Skeletal muscle cell (primary cell): Measurements from ENCODE around the gene NPEPL1.
"Not testable (repeated sequence)": the region's sequence is repeated elsewhere in the genome, so short reads cannot be mapped to it uniquely, and the experiment has no call there.

Experiments
- DNase-seq: peaks from one replicate; pipeline ENCODE4 v3.0.0-alpha.2; 2010; ENCODE audit warnings: low read depth
- H3K4me3 ChIP-seq: 2 replicates; pipeline ENCODE4 v1.5.1; 2011; ENCODE audit warnings: low read depth, mild to moderate bottlenecking, control low read depth, low read length, moderate library complexity

NPEPL1 gene

DNA sequence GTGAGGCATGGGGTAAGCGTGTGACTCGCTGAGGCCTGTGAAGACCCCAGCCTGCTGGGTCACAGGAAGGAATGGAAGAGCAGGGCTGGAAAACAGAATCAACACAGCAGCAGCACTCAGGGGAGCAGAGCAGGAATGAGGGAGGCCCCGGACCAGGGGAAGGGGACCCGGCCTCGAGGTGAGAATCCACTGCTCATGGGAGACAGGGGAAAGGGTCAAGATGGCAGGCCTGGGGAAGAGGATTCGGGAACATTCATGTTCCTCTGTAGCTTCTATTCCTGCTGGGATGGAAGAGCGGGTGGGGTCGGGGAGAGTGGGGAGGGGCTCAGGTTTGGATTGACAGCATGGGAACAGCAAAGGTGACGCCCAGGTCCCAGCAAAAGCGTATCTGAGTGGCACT, 59.4 kb downstream of the NPEPL1 start:
- no peak overlapping the region for H3K4me3 ChIP-seq
- no peak for DNase-seq

DNA sequence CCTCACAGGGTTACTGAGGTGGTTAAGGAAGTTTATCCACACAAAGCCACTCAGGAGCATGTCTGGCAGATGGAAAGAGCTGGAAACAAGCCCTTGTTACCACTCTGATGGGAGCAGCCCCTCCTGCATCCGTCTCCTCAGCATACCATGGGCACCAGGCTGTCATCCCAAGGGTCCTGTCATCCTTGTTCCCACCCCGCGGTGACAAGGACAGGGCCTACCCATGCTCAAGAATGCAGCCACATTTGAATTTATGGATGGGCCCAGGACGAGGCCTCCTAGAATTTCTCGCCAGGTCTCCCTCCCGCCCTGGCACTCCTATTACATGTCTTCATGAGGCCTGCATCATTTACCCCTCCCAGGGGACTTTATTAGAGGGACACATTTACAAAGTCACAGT, 60.0 kb downstream of the NPEPL1 start:
- DNase-seq = no peak
- H3K4me3 ChIP-seq = no peak overlapping the region

DNA sequence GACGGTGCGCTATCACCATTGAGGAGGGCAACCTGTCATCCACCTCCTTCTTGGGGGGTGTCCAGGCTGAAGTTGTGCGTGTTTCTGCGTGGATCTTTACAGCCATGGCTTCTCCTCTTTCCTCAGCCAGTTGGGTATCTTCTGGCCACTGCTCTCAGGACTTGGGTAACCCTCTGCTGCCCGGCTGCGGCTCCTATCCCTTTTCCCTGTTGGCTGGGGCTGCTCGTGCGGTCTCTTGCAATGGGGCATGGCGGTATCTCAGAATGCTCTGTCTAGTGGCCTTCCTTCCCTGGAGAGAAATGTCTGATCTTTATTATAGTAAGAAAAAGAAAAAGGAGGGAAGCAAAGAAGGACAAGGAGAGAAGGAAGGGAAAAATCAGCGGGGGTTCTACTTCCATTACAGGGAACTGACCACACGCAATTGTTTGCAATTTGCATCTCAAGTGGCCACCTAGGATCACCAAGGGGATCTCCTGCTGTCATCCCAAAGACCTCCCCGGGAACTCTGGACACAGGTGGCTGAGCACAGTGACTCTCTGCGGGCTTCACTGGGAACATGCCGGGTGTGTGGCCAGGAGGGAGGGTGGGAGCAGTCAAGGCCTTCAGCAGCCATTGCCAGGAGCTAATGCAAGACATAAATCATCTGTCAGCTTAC, 60.8 kb downstream of the NPEPL1 start:
- H3K4me3 ChIP-seq = no peak overlapping the region
- DNase-seq = no peak

DNA sequence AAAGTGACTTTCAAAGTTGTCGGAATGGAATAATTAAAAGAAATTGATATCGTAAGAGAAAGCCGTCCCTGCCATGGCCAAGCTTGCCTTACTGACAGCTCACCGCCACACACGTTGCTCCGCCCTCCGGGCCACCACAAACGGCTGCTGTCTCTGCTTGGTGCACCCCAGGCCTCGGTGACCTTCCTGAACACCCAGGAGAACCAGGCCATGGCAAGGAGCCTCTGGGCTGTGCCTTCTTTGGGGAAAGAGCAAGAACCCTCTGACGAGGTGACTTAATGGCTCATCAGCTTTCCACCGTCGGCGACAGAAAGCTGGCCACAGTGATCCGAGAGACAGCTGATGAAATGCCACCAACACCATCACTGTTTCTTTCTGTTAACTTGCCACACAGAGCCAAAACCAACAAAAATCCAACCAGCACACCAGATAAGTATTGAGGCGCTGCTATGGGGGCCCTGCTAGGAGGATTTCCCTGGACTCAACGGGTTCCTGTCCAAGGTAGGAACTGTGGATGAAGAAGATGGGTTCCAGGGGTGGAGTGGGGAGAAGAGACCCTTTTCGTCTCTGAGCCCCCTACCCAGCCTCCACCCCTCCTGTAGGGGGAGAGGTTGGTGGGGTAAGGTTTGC, 61.4 kb downstream of the NPEPL1 start:
- no peak for DNase-seq

DNA sequence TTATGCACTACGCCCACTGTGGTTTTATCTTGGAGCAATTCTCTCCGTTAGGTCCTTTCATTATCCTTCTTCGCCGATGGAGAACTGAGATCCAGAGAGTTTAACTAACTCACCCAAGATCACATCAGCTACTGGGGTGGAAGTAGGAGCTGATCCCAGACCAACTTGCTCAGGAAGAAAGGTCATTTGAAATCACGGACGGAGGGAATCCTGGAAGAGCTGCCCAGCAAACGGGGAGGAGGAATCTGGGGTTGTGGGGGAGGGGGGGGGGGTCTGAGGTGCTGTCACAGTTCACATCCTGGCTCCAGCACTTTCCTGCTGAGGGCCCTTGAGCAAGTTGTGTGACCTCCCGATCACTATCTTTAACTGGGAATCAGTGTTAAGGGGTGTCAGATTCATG, 62.0 kb downstream of the NPEPL1 start:
- no peak for DNase-seq
- H3K4me3 ChIP-seq = no peak overlapping the region

More for the DNA sequence above, 61.4 kb downstream of the NPEPL1 start:
- H3K4me3 ChIP-seq = no peak overlapping the region

DNA sequence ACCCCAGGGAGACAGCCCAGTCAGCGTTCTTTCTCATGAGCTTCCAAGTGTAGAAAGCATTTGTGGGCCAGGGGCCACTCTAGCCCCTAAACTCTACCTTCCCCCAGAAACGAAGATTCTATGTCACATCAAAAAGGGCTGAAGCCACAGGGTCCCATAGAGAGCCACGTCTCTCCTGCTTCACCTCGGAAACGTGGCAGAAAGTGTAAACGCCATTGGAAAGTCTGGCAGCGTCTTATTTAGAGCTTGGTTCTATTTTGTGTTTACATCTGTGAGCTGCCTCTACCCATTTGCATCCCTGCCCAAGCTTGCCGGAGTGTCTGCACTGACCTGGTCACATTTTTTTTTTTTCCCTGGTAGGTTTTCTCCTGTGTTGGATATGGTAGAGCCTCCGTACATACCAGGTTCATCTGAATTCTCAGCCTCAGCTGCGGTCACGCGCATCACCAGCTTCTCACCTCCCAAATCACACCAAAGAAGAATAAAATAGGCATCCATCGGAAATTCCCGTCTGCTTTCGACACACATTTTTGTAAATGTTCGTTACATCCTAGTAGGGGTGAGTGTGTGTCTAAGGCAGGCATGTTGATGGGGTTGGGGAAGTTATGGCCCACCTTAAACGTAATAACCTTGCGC, 62.6 kb downstream of the NPEPL1 start:
- no peak for DNase-seq
- H3K4me3 ChIP-seq = no peak overlapping the region

DNA sequence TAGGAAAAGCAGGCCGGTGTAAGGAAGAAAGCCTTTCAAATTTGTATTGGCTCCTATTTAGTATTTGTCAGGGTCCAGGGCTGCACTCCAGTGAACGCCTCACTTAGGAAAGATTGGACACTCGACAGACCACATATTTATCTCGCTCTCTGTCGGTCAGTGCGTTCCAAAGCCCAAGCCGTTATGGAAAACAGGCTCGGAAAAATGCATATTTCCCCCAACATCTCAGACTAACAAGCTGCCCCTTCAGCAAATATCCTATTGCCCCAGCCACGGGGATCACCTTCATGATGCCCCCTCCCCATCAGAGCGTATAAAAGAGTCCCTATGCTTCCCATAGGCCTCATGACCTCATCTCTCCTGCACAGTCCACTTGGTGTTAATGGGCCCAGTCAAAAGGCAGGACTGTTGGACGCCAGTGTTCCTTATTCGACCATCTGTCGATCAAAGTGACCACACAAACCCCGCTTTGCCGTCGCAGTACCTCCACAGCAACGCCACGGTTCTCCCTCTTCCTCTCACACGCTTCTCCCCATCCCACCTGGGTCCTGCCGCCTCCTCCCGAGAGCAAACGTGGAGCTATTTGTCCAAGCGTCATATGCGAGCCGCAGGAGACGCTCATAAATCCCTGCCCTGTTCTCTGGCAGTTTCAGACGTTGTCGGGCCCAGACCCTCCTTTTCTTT, 63.3 kb downstream of the NPEPL1 start:
- no peak for DNase-seq
- no peak overlapping the region for H3K4me3 ChIP-seq

DNA sequence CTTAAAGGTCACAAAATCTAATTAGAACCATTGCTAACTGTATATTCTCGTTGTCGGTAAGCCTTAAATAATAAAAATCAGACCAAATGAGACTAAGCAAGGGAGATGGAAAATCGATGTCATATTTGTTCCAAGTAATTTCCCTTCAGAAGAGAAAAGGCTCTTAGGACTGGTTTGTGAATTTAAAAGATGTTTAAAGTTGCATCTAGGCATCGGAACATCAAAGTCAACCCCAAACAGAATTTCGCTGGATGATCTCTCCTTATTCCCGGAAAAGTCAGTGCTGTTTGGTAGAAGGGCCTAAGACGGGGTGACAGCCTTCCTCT, 63.8 kb downstream of the NPEPL1 start:
- DNase-seq = no peak
- no peak overlapping the region for H3K4me3 ChIP-seq

DNA sequence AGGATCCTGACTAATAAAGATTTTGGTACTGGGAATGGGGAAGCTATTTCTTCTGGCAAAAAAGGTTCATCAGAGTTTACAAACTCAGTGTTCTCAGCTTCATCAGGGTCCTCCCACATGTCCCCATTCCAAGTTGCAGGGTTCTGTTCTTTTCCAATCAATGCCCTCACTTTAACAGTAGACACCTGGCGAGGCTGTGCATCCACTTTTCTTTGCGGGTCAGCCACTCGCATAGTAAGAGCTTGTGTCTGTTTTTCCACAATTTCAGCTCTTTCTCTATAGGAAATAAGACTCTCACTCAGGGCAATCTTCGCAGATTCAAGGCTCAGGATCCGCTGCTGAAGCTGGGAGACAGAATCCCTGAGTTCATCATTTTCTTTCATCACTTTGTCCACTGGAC, 65.0 kb downstream of the NPEPL1 start:
- not testable (repeated sequence) for DNase-seq, H3K4me3 ChIP-seq

DNA sequence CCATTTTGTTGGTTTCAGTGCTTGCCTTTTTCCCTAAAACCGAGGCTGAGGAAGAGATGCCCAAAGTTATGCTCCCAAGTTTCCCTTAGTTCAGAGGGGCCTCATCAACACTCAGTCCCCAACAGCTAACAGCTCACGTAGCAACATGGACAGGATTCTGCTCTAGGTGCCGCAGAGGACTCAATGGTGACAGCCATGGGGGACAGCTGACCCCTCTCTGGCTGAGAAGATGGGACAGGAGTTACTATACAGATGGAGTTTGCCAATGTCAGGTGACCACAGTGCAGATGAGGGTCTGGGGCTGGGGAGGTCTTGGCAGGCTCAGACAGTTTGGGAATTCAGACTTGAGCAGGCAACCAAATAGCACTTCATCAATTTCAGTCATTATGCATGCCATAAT, 67.3 kb downstream of the NPEPL1 start:
- no peak overlapping the region for H3K4me3 ChIP-seq

DNA sequence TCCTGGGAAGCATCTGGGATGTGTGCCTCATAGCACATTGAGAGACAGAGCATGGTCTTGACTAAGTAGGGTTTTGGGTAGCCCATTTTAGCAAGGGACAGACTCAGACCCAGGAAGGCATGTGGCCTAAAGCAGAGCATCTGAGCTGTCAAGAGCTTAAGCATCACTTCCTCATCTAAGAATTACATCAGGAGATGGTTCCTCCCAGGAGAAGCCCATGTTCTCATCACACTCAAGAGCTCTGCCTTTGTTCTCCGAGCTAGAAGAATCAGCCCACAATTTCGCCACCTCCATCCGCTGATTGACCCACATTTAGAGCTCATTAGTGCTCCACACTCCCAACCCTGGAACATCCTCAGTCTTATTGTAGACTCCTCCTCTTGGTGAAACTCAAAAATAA, 68.3 kb downstream of the NPEPL1 start:
- DNase-seq = no peak
- no peak overlapping the region for H3K4me3 ChIP-seq

More for the DNA sequence above, 67.3 kb downstream of the NPEPL1 start:
- no peak for DNase-seq

DNA sequence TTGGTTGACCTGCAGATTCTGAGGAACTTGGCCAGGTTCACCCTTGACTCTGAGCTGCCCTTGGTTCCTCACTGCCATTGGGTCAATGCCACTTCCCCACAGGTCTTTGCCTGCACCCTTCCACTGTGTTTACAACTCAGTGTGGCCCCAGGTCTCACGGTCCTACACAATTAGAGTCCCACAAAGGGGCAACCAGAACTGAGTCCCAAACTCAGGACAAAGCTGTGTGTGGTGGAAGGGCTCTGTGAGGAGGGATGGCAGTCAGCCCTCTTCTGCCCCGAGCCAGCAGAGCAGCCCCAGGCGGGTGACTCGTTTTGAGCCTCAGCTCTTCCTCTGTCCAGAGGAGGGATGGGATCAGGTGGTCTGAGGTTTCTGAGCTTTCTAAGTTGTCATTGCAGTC, 69.5 kb downstream of the NPEPL1 start:
- DNase-seq = no peak
- H3K4me3 ChIP-seq = no peak overlapping the region

DNA sequence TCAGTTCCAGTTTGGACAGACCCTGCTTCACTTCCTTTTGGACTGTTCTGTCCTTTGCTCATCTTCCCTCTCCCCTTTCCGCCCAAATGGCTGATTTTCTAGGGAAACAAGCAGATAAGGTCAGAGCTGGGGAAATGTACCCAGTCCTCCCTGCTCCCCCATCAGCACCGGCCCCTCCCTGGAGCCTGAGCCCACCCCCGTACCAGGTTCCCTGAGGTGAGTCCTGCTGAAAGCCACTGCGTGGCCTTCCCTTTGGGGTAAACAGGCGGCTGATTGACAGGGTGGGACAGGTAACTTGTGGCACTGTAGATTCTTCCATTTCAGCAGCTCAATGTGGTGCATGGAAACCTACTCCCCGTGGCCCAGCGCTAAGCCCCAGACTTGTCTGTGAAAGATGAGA, 70.5 kb downstream of the NPEPL1 start:
- H3K4me3 ChIP-seq = no peak overlapping the region
- no peak for DNase-seq
